ENCODE measurements around the gene OPTC.
"Not testable (repeated sequence)": the region's sequence is repeated elsewhere in the genome, so short reads cannot be mapped to it uniquely, and the experiment has no call there.

DNA sequence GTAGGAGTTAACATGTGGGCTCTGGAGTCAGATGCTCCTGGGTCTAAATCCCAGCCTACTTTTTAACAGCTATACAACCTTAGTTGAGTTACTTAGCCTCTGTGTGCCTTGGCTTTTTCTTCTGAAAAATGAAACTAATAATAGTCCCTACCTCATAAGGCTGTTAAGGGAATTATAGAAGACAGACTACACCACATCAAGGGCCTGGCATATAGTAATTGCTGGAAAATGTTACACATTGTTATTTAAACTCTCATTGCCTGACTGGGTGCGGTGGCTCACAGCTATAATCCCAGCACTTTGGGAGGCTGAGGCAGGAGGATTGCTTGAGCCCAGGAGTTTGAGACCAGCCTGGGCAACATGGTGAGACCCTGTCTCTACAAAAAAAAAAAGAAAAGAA lies 46.4 kb upstream of the OPTC start:
- TF ChIP-seq, protein P1, sequence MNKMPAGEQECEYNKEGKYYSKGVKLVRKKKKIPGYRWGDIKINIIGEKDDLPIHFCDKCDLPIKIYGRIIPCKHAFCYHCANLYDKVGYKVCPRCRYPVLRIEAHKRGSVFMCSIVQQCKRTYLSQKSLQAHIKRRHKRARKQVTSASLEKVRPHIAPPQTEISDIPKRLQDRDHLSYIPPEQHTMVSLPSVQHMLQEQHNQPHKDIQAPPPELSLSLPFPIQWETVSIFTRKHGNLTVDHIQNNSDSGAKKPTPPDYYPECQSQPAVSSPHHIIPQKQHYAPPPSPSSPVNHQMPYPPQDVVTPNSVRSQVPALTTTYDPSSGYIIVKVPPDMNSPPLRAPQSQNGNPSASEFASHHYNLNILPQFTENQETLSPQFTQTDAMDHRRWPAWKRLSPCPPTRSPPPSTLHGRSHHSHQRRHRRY (tag by site-specific recombination; IDR thresholded peaks at IDR 0.05), result not testable (repeated sequence)
- TF ChIP-seq, protein P2, sequence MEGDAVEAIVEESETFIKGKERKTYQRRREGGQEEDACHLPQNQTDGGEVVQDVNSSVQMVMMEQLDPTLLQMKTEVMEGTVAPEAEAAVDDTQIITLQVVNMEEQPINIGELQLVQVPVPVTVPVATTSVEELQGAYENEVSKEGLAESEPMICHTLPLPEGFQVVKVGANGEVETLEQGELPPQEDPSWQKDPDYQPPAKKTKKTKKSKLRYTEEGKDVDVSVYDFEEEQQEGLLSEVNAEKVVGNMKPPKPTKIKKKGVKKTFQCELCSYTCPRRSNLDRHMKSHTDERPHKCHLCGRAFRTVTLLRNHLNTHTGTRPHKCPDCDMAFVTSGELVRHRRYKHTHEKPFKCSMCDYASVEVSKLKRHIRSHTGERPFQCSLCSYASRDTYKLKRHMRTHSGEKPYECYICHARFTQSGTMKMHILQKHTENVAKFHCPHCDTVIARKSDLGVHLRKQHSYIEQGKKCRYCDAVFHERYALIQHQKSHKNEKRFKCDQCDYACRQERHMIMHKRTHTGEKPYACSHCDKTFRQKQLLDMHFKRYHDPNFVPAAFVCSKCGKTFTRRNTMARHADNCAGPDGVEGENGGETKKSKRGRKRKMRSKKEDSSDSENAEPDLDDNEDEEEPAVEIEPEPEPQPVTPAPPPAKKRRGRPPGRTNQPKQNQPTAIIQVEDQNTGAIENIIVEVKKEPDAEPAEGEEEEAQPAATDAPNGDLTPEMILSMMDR (tag by site-specific recombination; IDR thresholded peaks at IDR 0.05), result not testable (repeated sequence)
- TF ChIP-seq ZNF707, RBAK (tag by site-specific recombination; IDR thresholded peaks at IDR 0.05): not testable (repeated sequence)
